IPS-18a (cell line): ENCODE results near the gene MACF1.

Source experiments
- H3K27ac ChIP-seq: one replicate; pipeline ENCODE4 v1.5.1; 2013; ENCODE audit warnings: low read length
- H3K27me3 ChIP-seq: one replicate; pipeline ENCODE4 v1.6.1; 2013; ENCODE audit warnings: mild to moderate bottlenecking, low read length; ENCODE audit not compliant: control insufficient read depth, insufficient read depth
- H3K36me3 ChIP-seq: one replicate; pipeline ENCODE4 v1.6.1; 2013; ENCODE audit warnings: low read depth, low read length; ENCODE audit not compliant: control insufficient read depth
- H3K4me1 ChIP-seq: one replicate; pipeline ENCODE4 v1.6.1; 2013; ENCODE audit warnings: low read depth, low read length; ENCODE audit not compliant: control insufficient read depth
- H3K4me3 ChIP-seq: one replicate; pipeline ENCODE4 v1.5.1; 2013; ENCODE audit warnings: low read length
- H3K9ac ChIP-seq: one replicate; pipeline ENCODE4 v1.6.1; 2013; ENCODE audit warnings: mild to moderate bottlenecking, low read length, moderate library complexity
- H3K9me3 ChIP-seq: one replicate; pipeline ENCODE4 v1.6.1; 2013; ENCODE audit warnings: low read depth, low read length; ENCODE audit not compliant: control insufficient read depth

The MACF1 gene

GRCh38 chr1:39533442-39533841, 328.9 kb downstream of the MACF1 start:
- Histone ChIP-seq H3K27me3 (no peaks in the 10 kb centered on the region), H3K9me3 (no peaks in the 10 kb centered on the region), H3K27ac (no peak overlapping the region), H3K4me3 (no peak overlapping the region), H3K4me1 (no peaks in the 10 kb centered on the region), H3K9ac (no peak overlapping the region), H3K36me3 (peaks cover 2% of the 10 kb centered on the region)
